Renal pelvis (tissue), 4 donors: ENCODE results near the gene CD63. TPM values are rescaled to one million over a fixed set of nuclear protein-coding genes. Genes with fewer than 3 reads are reported as not detected.

ENCODE experiments used
- DNase-seq: peaks from one replicate; pipeline ENCODE4 v3.0.0-alpha.2; 2013
- polyA plus RNA-seq, 3 donors: library from polyadenylated mRNA; unstranded; fragments of 120-200 nt; gene quantifications; one replicate each; pipeline ENCODE4 v1.2.1, GENCODE V29; 2013; ENCODE audit not compliant: insufficient read length in 3 of 3

Gene CD63
- polyA plus RNA-seq, 3 donors: 637 to 739 (median 680) TPM

GRCh38 chr12:55746174-55746912 is 17.5 kb upstream of the CD63 start:
- DNase-seq: no peak

- DNase-seq: peak; percentile 85
Measured at GRCh38 chr12:55745361-55746173, 16.8 kb upstream of the CD63 start.

GRCh38 chr12:55744340-55745030 is 15.7 kb upstream of the CD63 start:
- no peak for DNase-seq

- no peak for DNase-seq
Measured at GRCh38 chr12:55743406-55744339, 14.9 kb upstream of the CD63 start.

- DNase-seq: peak; percentile 87
Measured at GRCh38 chr12:55742719-55743405, 14.1 kb upstream of the CD63 start, which contains the start of gene GDF11. GDF11 (plus strand) TSS chr12:55743122; CDS start chr12:55743317, 195 bp downstream.

- no peak for DNase-seq
Measured at GRCh38 chr12:55741931-55742680, 13.3 kb upstream of the CD63 start.

- no peak for DNase-seq
Measured at GRCh38 chr12:55739025-55739378, 10.2 kb upstream of the CD63 start.

- peak; percentile 92 for DNase-seq
Measured at GRCh38 chr12:55738123-55739024, 9.6 kb upstream of the CD63 start.

GRCh38 chr12:55737581-55738122 is 8.8 kb upstream of the CD63 start:
- no peak for DNase-seq

GRCh38 chr12:55736780-55737580 is 8.2 kb upstream of the CD63 start:
- no peak for DNase-seq

- no peak for DNase-seq
Measured at GRCh38 chr12:55736076-55736475, 7.3 kb upstream of the CD63 start.

- no peak for DNase-seq
Measured at GRCh38 chr12:55734595-55734994, 5.8 kb upstream of the CD63 start.

GRCh38 chr12:55733858-55734257 is 5.0 kb upstream of the CD63 start:
- DNase-seq: no peak

- DNase-seq: no peak
Measured at GRCh38 chr12:55733021-55733555, 4.3 kb upstream of the CD63 start.

- no peak for DNase-seq
Measured at GRCh38 chr12:55732288-55732687, 3.5 kb upstream of the CD63 start.

- DNase-seq: no peak
Measured at GRCh38 chr12:55729819-55730818, 1.3 kb upstream of the CD63 start.
